Endometrium (tissue), 2 donors: ENCODE data around the gene DESI2.

Source experiments
- FAIRE-seq: peaks from 2 replicates; lab custom pipeline; 2012; peaks lifted over from hg19 to GRCh38; lab: Jason Lieb, UNC
- donor health status: control.
- donor health status: control.

The DESI2 gene

GRCh38 chr1:244757091-244757939 is 104.4 kb downstream of the DESI2 start:
- FAIRE-seq = no peak
